ENCODE results near the gene SEH1L.
"Not testable (repeated sequence)": the region's sequence is repeated elsewhere in the genome, so short reads cannot be mapped to it uniquely, and the experiment has no call there.

SEH1L gene

DNA sequence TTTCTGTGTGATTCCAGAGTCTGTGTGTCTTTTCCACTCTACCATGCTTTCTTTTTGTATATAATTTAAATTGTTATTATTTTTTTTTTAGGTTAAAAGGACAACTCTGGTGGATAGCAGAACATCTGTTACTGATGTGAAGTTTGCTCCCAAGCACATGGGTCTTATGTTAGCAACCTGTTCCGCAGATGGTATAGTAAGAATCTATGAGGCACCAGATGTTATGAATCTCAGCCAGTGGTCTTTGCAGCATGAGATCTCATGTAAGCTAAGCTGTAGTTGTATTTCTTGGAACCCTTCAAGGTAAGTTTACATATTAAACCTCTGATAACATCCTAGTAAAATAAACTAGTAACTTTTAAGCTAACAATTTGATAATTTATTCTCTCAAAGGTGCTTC is 15.3 kb downstream of the SEH1L start:
- Histone ChIP-seq H3K27ac (no peak overlapping the region), H3K27me3 (ENCODE audit: insufficient read depth, low read depth, severe bottlenecking) (no peaks in the 10 kb centered on the region), H3K9me3 (ENCODE audit: severe bottlenecking) (no peaks in the 10 kb centered on the region), H3K36me3 (peaks cover 64% of the 10 kb centered on the region), H3K4me3 (ENCODE audit: low read depth, low read length) (no peak overlapping the region)
- no peak for DNase-seq
- TF ChIP-seq, protein P1, sequence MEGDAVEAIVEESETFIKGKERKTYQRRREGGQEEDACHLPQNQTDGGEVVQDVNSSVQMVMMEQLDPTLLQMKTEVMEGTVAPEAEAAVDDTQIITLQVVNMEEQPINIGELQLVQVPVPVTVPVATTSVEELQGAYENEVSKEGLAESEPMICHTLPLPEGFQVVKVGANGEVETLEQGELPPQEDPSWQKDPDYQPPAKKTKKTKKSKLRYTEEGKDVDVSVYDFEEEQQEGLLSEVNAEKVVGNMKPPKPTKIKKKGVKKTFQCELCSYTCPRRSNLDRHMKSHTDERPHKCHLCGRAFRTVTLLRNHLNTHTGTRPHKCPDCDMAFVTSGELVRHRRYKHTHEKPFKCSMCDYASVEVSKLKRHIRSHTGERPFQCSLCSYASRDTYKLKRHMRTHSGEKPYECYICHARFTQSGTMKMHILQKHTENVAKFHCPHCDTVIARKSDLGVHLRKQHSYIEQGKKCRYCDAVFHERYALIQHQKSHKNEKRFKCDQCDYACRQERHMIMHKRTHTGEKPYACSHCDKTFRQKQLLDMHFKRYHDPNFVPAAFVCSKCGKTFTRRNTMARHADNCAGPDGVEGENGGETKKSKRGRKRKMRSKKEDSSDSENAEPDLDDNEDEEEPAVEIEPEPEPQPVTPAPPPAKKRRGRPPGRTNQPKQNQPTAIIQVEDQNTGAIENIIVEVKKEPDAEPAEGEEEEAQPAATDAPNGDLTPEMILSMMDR (IDR thresholded peaks at IDR 0.05; ENCODE audit: low read depth, low read length): no peak

- no peak for DNase-seq
- TF ChIP-seq, protein P1 (IDR thresholded peaks at IDR 0.05; ENCODE audit: low read depth, low read length): no peak
- no peak overlapping the region for H3K27ac ChIP-seq
- no peak overlapping the region for H3K4me3 ChIP-seq (ENCODE audit: low read depth, low read length)
- peaks cover 65% of the 10 kb centered on the region for H3K36me3 ChIP-seq
- H3K27me3 ChIP-seq (ENCODE audit: insufficient read depth, low read depth, severe bottlenecking): no peaks in the 10 kb centered on the region
- H3K9me3 ChIP-seq (ENCODE audit: severe bottlenecking): no peaks in the 10 kb centered on the region
These were observed 20.3 kb downstream of the SEH1L start for GRCh38 chr18:12968115-12968514.

DNA sequence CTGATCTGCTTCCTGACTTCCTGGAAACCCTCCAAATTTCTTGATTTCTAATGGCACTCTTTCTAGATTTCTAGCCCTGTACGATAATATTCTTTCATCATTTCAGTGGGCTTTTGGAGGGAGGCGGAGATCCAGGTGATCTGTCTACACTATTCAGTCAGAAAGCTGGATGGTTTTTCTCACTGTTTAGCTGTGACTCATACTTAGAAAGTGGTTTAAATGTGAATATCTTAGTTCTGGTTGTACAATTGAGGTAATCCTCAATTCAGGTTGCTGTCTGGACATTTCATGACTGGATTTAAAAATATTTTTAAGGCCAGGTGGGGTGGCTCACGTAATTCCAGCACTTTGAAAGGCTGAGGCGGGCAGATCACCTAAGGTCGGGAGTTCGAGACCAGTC is 20.8 kb downstream of the SEH1L start:
- TF ChIP-seq, protein P1 (IDR thresholded peaks at IDR 0.05; ENCODE audit: low read depth, low read length): no peak
- peaks cover 65% of the 10 kb centered on the region for H3K36me3 ChIP-seq

GRCh38 chr18:12973562-12974213 is 25.9 kb downstream of the SEH1L start:
- Histone ChIP-seq H3K27me3 (ENCODE audit: insufficient read depth, low read depth, severe bottlenecking) (no peaks in the 10 kb centered on the region), H3K4me3 (ENCODE audit: low read depth, low read length) (no peak overlapping the region), H3K36me3 (peaks cover 78% of the 10 kb centered on the region), H3K27ac (no peak overlapping the region), H3K9me3 (ENCODE audit: severe bottlenecking) (no peaks in the 10 kb centered on the region)
- TF ChIP-seq, protein P1 (IDR thresholded peaks at IDR 0.05; ENCODE audit: low read depth, low read length): no peak
- DNase-seq: no peak

More for the DNA sequence above, 20.8 kb downstream of the SEH1L start:
- no peaks in the 10 kb centered on the region for H3K9me3 ChIP-seq (ENCODE audit: severe bottlenecking)
- H3K27ac ChIP-seq: no peak overlapping the region
- H3K4me3 ChIP-seq (ENCODE audit: low read depth, low read length): no peak overlapping the region
- no peaks in the 10 kb centered on the region for H3K27me3 ChIP-seq (ENCODE audit: insufficient read depth, low read depth, severe bottlenecking)
- no peak for DNase-seq

DNA sequence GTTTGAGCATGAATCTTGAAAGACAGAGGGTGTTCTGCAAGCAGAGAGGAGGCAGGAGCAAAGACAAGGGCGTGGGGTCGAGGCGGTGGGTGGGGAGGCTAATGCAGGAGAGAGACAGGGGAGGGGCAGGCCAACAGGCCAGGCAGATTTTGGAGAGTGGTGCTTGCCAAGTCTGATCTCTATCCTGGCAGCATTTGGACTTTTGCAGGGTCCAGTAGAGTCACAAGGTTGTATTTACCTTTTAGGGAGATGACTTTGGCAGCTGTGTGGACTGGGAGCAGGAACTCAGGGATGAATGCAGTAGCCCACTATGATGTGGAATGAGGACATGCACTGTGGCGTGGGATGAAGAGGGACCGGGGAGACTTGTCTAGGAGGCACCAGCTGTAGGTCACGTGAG is 27.7 kb downstream of the SEH1L start:
- TF ChIP-seq, protein P1 (IDR thresholded peaks at IDR 0.05; ENCODE audit: low read depth, low read length): no peak
- H3K27ac ChIP-seq: no peak overlapping the region
- H3K4me3 ChIP-seq (ENCODE audit: low read depth, low read length): no peak overlapping the region
- H3K36me3 ChIP-seq: peaks cover 79% of the 10 kb centered on the region
- no peak for DNase-seq
- no peaks in the 10 kb centered on the region for H3K27me3 ChIP-seq (ENCODE audit: insufficient read depth, low read depth, severe bottlenecking)
- no peaks in the 10 kb centered on the region for H3K9me3 ChIP-seq (ENCODE audit: severe bottlenecking)

DNA sequence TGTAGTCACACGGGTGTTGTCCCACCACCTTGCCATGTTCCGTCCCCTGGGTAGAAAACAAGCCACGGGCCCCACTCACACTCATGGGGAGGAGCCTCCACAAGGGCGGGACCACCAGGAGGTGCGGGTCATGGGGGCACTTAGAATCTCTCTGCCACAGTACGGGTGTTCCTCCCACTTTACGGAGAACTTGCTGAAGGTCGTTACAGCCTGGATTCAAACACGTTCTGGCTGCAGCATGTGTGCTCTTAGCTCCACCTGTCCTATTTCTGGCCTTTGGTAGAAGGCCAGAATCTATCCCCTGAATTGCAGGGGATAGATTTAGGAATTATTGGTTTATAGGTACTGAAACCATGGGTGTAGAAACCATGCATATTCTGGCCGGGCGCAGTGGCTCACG is 28.5 kb downstream of the SEH1L start:
- peaks cover 72% of the 10 kb centered on the region for H3K36me3 ChIP-seq
- TF ChIP-seq, protein P1 (IDR thresholded peaks at IDR 0.05; ENCODE audit: low read depth, low read length): no peak
- H3K27me3 ChIP-seq (ENCODE audit: insufficient read depth, low read depth, severe bottlenecking): no peaks in the 10 kb centered on the region
- H3K4me3 ChIP-seq (ENCODE audit: low read depth, low read length): no peak overlapping the region
- DNase-seq: no peak
- no peak overlapping the region for H3K27ac ChIP-seq
- H3K9me3 ChIP-seq (ENCODE audit: severe bottlenecking): no peaks in the 10 kb centered on the region

- H3K36me3 ChIP-seq: peaks cover 65% of the 10 kb centered on the region
- not testable (repeated sequence) for DNase-seq; H3K27ac ChIP-seq; H3K4me3 ChIP-seq (ENCODE audit: low read depth, low read length); H3K27me3 ChIP-seq (ENCODE audit: insufficient read depth, low read depth, severe bottlenecking); H3K9me3 ChIP-seq (ENCODE audit: severe bottlenecking)
These were observed 32.3 kb downstream of the SEH1L start for GRCh38 chr18:12980065-12980464.

All from WERI-Rb-1 (cell line).